Measurements from ENCODE around the gene EPDR1. TPM values are rescaled to one million over a fixed set of nuclear protein-coding genes. Genes with fewer than 3 reads are reported as not detected.

Gene EPDR1
- total RNA-seq, 2 donors from 2014 or later = 38.6 to 77.8 TPM

- intact Hi-C loops (cut with DNase I) = no loop called here
- Histone ChIP-seq H3K4me3 (no peak overlapping the region), H3K9me3 (no peaks in the 10 kb centered on the region), H3K4me1 (replicated peaks) (no peaks in the 10 kb centered on the region), H3K36me3 (no peaks in the 10 kb centered on the region), H3K27me3 (replicated peaks; ENCODE audit: insufficient read depth) (no peaks in the 10 kb centered on the region), H3K27ac (no peak overlapping the region)
- WGBS = 84% methylated on average over 3 of the region's 3 CpGs
- TF ChIP-seq POLR2AphosphoS5 (IDR thresholded peaks at IDR 0.05) = no peak
- TF ChIP-seq, protein P1, sequence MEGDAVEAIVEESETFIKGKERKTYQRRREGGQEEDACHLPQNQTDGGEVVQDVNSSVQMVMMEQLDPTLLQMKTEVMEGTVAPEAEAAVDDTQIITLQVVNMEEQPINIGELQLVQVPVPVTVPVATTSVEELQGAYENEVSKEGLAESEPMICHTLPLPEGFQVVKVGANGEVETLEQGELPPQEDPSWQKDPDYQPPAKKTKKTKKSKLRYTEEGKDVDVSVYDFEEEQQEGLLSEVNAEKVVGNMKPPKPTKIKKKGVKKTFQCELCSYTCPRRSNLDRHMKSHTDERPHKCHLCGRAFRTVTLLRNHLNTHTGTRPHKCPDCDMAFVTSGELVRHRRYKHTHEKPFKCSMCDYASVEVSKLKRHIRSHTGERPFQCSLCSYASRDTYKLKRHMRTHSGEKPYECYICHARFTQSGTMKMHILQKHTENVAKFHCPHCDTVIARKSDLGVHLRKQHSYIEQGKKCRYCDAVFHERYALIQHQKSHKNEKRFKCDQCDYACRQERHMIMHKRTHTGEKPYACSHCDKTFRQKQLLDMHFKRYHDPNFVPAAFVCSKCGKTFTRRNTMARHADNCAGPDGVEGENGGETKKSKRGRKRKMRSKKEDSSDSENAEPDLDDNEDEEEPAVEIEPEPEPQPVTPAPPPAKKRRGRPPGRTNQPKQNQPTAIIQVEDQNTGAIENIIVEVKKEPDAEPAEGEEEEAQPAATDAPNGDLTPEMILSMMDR (IDR thresholded peaks at IDR 0.05) = no peak
- TF ChIP-seq POLR2A (IDR thresholded peaks at IDR 0.05) = no peak
- DNase-seq (ENCODE audit: low spot score) = no peak
Measured at GRCh38 chr7:37990337-37990736, 69.9 kb downstream of the EPDR1 start.

- H3K27me3 ChIP-seq (replicated peaks; ENCODE audit: insufficient read depth) = no peaks in the 10 kb centered on the region
- DNase-seq (ENCODE audit: low spot score) = no peak
- no peak for TF ChIP-seq POLR2A (IDR thresholded peaks at IDR 0.05)
- TF ChIP-seq POLR2AphosphoS5 (IDR thresholded peaks at IDR 0.05) = no peak
- TF ChIP-seq, protein P1 (IDR thresholded peaks at IDR 0.05) = no peak
- H3K4me1 ChIP-seq (replicated peaks) = no peaks in the 10 kb centered on the region
- no peaks in the 10 kb centered on the region for H3K9me3 ChIP-seq
- H3K4me3 ChIP-seq = no peak overlapping the region
- 82% methylated on average over 2 of the region's 2 CpGs for WGBS
- H3K27ac ChIP-seq = no peak overlapping the region
- no peaks in the 10 kb centered on the region for H3K36me3 ChIP-seq
- intact Hi-C loops (cut with DNase I) = no loop called here
Measured at GRCh38 chr7:37993060-37993501, 72.6 kb downstream of the EPDR1 start.

DNA sequence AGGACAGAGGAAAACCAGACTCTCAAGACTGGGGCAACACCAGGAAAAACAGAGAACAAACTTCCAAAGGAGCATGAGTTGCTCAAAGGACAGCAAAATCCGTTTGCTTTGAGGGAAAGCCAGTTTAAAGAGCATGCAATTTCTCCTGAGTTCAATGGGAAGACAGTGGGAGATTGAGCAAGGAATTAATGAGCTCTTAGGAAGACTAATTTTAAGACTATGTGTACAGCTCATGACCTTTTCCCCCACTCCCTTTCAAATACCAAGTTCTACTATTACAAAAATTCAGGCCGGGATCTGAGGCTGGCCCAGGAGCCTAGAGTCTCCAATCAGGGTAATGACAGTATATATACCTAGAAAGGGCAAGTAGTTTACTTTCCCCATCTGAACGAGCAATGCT is 79.2 kb downstream of the EPDR1 start:
- Histone ChIP-seq H3K36me3 (no peaks in the 10 kb centered on the region), H3K27ac (no peak overlapping the region), H3K4me1 (replicated peaks) (no peaks in the 10 kb centered on the region), H3K4me3 (no peak overlapping the region), H3K27me3 (replicated peaks; ENCODE audit: insufficient read depth) (no peaks in the 10 kb centered on the region), H3K9me3 (no peaks in the 10 kb centered on the region)
- intact Hi-C loops (cut with DNase I) = loop anchor here (5.0 kb wide), 1 partner anchor 82 kb away; the partner anchor contains the start of gene SFRP4
- DNase-seq (ENCODE audit: low spot score) = no peak
- no peak for TF ChIP-seq POLR2AphosphoS5 (IDR thresholded peaks at IDR 0.05)
- no peak for TF ChIP-seq POLR2A (IDR thresholded peaks at IDR 0.05)
- TF ChIP-seq, protein P1 (IDR thresholded peaks at IDR 0.05) = no peak
- WGBS = 33% methylated on average over 3 of the region's 3 CpGs

- Histone ChIP-seq H3K27ac (no peak overlapping the region), H3K4me1 (replicated peaks) (no peaks in the 10 kb centered on the region), H3K36me3 (no peaks in the 10 kb centered on the region), H3K27me3 (replicated peaks; ENCODE audit: insufficient read depth) (no peaks in the 10 kb centered on the region), H3K4me3 (no peak overlapping the region), H3K9me3 (no peaks in the 10 kb centered on the region)
- intact Hi-C loops (cut with DNase I) = loop anchor here (5.0 kb wide), 1 partner anchor 83 kb away; the partner anchor contains the start of gene SFRP4
- WGBS = 48% methylated on average over 3 of the region's 3 CpGs
- no peak for TF ChIP-seq POLR2AphosphoS5 (IDR thresholded peaks at IDR 0.05)
- TF ChIP-seq POLR2A (IDR thresholded peaks at IDR 0.05) = no peak
- DNase-seq (ENCODE audit: low spot score) = no peak
Measured at GRCh38 chr7:38000272-38000671, 79.8 kb downstream of the EPDR1 start.

Other genes with a start within 250 kb of the EPDR1 start
- 1 to 10 TPM in 1 of 2 donors, under 1 TPM in 1; 0.36 to 1.1 TPM for gene GPR141, start 236.9 kb upstream of the EPDR1 start, total RNA-seq
- gene NME8, start 72.0 kb upstream of the EPDR1 start, total RNA-seq = under 1 TPM in 1 of 2 donors, not detected in 1; 0.91 TPM
- gene SFRP4, start 3.8 kb upstream of the EPDR1 start, total RNA-seq = 10 to 100 TPM in 1 of 2 donors, 1 to 10 TPM in 1; 3.2 to 25.3 TPM